H1 (cell line): ENCODE measurements around the gene DYNC1LI1. TPM values are rescaled to one million over a fixed set of nuclear protein-coding genes. Genes with fewer than 3 reads are reported as not detected.

ENCODE experiments used
- CTCF ChIA-PET: fragments of 300-600 bp; sonication (Branson Sonifier 250); formaldehyde crosslinking; loops from one replicate; lab custom pipeline; 2021; ENCODE audit not compliant: partially characterized antibody; lab: Charles Lee
- POLR2A ChIA-PET: fragments of 300-600 bp; sonication (Branson Sonifier 250); formaldehyde crosslinking; loops from one replicate; lab custom pipeline; 2021; ENCODE audit warnings: inconsistent platforms; ENCODE audit not compliant: partially characterized antibody; lab: Charles Lee
- DNase-seq, 2 experiments: peaks; one replicate each; pipeline versions ENCODE4 v3.0.0 to v3.0.0-alpha.2; 2010 to 2022; ENCODE audit warnings: low spot score in 2 of 2, low read depth in 1 of 2, mixed read lengths in 1 of 2
- FAIRE-seq: peaks from 2 replicates; lab custom pipeline; 2011; peaks lifted over from hg19 to GRCh38; lab: Jason Lieb, UNC
- H2AFZ ChIP-seq: 2 replicates; pipeline ENCODE4 v1.8.1; 2012; ENCODE audit warnings: low read length, inconsistent platforms
- H2AK5ac ChIP-seq: 2 replicates; pipeline ENCODE4 v1.6.1; 2013; ENCODE audit warnings: low read depth, low read length
- H2BK120ac ChIP-seq: replicated peaks from 2 replicates; pipeline ENCODE3; 2013; ENCODE audit warnings: low read depth, low read length, inconsistent platforms
- H2BK12ac ChIP-seq: 2 replicates; pipeline ENCODE4 v1.6.1; 2013; ENCODE audit warnings: low read depth, low read length
- H2BK15ac ChIP-seq: 2 replicates; pipeline ENCODE4 v1.6.1; 2013; ENCODE audit warnings: low read length
- H2BK20ac ChIP-seq: 2 replicates; pipeline ENCODE4 v1.6.1; 2013; ENCODE audit warnings: low read length
- H2BK5ac ChIP-seq: 2 replicates; pipeline ENCODE4 v1.6.1; 2013; ENCODE audit warnings: low read depth, low read length
- H3K14ac ChIP-seq: 2 replicates; pipeline ENCODE4 v1.6.1; 2013; ENCODE audit warnings: inconsistent platforms; ENCODE audit not compliant: insufficient read length
- H3K18ac ChIP-seq: 2 replicates; pipeline ENCODE4 v1.6.1; 2013; ENCODE audit warnings: low read length; ENCODE audit errors: extremely low read depth
- H3K23ac ChIP-seq: 2 replicates; pipeline ENCODE4 v1.6.1; 2013; ENCODE audit warnings: inconsistent platforms; ENCODE audit not compliant: insufficient read length
- H3K23me2 ChIP-seq: 2 replicates; pipeline ENCODE4 v1.6.1; 2013; ENCODE audit warnings: low read depth, low read length
- H3K27ac ChIP-seq: 2 replicates; pipeline ENCODE4 v1.6.1; 2011; ENCODE audit warnings: low read depth, low read length, inconsistent platforms
- H3K27me3 ChIP-seq, 4 experiments: replicated peaks in 1 of 4; 1 replicate in 1 of 4; 2 replicates in 3 of 4; pipeline versions ENCODE4 v1.6.1 to v1.8.1; 2011 to 2013; ENCODE audit warnings: low read length in 3 of 4, mild to moderate bottlenecking in 3 of 4, inconsistent platforms in 2 of 4, mixed read lengths in 2 of 4, moderate library complexity in 1 of 4; ENCODE audit not compliant: control insufficient read depth in 3 of 4, insufficient read depth in 3 of 4; ENCODE audit errors: extremely low read depth in 1 of 4
- H3K36me3 ChIP-seq, 4 experiments: 2 replicates each; pipeline versions ENCODE4 v1.6.1 to v1.8.1; 2011 to 2013; ENCODE audit warnings: mild to moderate bottlenecking in 4 of 4, low read length in 3 of 4, moderate library complexity in 2 of 4, control low read depth in 1 of 4, inconsistent platforms in 1 of 4; ENCODE audit not compliant: insufficient read depth in 4 of 4, control insufficient read depth in 2 of 4
- H3K4ac ChIP-seq: replicated peaks from 2 replicates; pipeline ENCODE3; 2013; ENCODE audit warnings: low read length, low read depth, mixed read lengths, inconsistent platforms; ENCODE audit not compliant: insufficient read length
- H3K4me1 ChIP-seq, 4 experiments: replicated peaks in 1 of 4; 1 replicate in 1 of 4; 2 replicates in 3 of 4; pipeline versions ENCODE4 v1.6.1 to v1.8.1; 2011 to 2013; ENCODE audit warnings: low read length in 3 of 4, inconsistent platforms in 2 of 4, mixed read lengths in 1 of 4; ENCODE audit not compliant: insufficient read depth in 4 of 4, control insufficient read depth in 3 of 4
- H3K4me2 ChIP-seq, 2 experiments: 2 replicates each; pipeline versions ENCODE4 v1.6.1 to v1.8.1; 2011 to 2013; ENCODE audit warnings: low read depth in 2 of 2, low read length in 2 of 2, control low read depth in 1 of 2, inconsistent platforms in 1 of 2, mild to moderate bottlenecking in 1 of 2; ENCODE audit not compliant: insufficient read depth in 1 of 2
- H3K4me3 ChIP-seq, 4 experiments: fragments of 200-600, 300-600 bp in 1 of 4; sonication (generic), shearing (Covaris generic), sonication (Bioruptor Twin) in 1 of 4; 2 replicates each; pipeline versions ENCODE4 v1.5.1 to v1.8.1; 2011 to 2016; ENCODE audit warnings: low read length in 4 of 4, low read depth in 3 of 4, control low read depth in 2 of 4, inconsistent platforms in 2 of 4, mild to moderate bottlenecking in 2 of 4, mixed read lengths in 1 of 4, moderate library complexity in 1 of 4; ENCODE audit not compliant: insufficient read depth in 2 of 4; ENCODE audit errors: extremely low read depth in 1 of 4
- H3K56ac ChIP-seq: replicated peaks from 2 replicates; pipeline ENCODE3; 2013; ENCODE audit warnings: low read depth, mild to moderate bottlenecking, mixed read lengths, low read length, inconsistent platforms; ENCODE audit not compliant: insufficient read length
- H3K79me1 ChIP-seq: 2 replicates; pipeline ENCODE4 v1.6.1; 2013; ENCODE audit warnings: low read depth, low read length, control low read depth
- H3K79me2 ChIP-seq, 2 experiments: 2 replicates each; pipeline versions ENCODE4 v1.6.1 to v1.8.1; 2012 to 2013; ENCODE audit warnings: low read length in 2 of 2, mild to moderate bottlenecking in 2 of 2, inconsistent platforms in 1 of 2; ENCODE audit not compliant: insufficient read depth in 2 of 2, control insufficient read depth in 1 of 2
- H3K9ac ChIP-seq, 4 experiments: replicated peaks in 1 of 4; 1 replicate in 1 of 4; 2 replicates in 3 of 4; pipeline versions ENCODE4 v1.6.1 to v1.8.1; 2011 to 2013; ENCODE audit warnings: low read depth in 3 of 4, low read length in 3 of 4, control low read depth in 2 of 4, mild to moderate bottlenecking in 2 of 4, moderate library complexity in 2 of 4, inconsistent platforms in 1 of 4; ENCODE audit errors: extremely low read depth in 1 of 4
- H3K9me3 ChIP-seq, 2 experiments: 2 replicates each; pipeline versions ENCODE4 v1.6.1 to v1.8.1; 2012 to 2013; ENCODE audit warnings: mild to moderate bottlenecking in 2 of 2, moderate library complexity in 2 of 2, control low read depth in 1 of 2, inconsistent platforms in 1 of 2, low read depth in 1 of 2, low read length in 1 of 2, mixed read lengths in 1 of 2; ENCODE audit not compliant: insufficient read depth in 2 of 2
- H4K20me1 ChIP-seq, 2 experiments: replicated peaks in 1 of 2; 2 replicates each; pipeline versions ENCODE3 to v1.8.1; 2011 to 2013; ENCODE audit warnings: inconsistent platforms in 2 of 2, low read length in 2 of 2, mild to moderate bottlenecking in 1 of 2; ENCODE audit not compliant: insufficient read depth in 2 of 2, control insufficient read depth in 1 of 2
- H4K5ac ChIP-seq: 2 replicates; pipeline ENCODE4 v1.6.1; 2013; ENCODE audit warnings: low read length, low read depth, mixed read lengths, inconsistent platforms; ENCODE audit not compliant: insufficient read length
- H4K8ac ChIP-seq: 2 replicates; pipeline ENCODE4 v1.8.0; 2013; ENCODE audit warnings: mild to moderate bottlenecking, moderate library complexity, low read length, inconsistent platforms; ENCODE audit not compliant: insufficient read depth; ENCODE audit errors: extremely low read depth
- H4K91ac ChIP-seq: replicated peaks from 2 replicates; pipeline ENCODE3; 2013; ENCODE audit warnings: low read length, mixed read lengths, inconsistent platforms; ENCODE audit not compliant: insufficient read length
- BRCA1 ChIP-seq: IDR thresholded peaks from 2 replicates; pipeline ENCODE4 v1.6.1; 2012; ENCODE audit warnings: low read depth, low read length, improper control_type of control experiment
- CBX5 ChIP-seq: fragments of 300-800, 300-1000 bp; sonication (generic); IDR thresholded peaks from 2 replicates; pipeline ENCODE4 v1.7.1; 2016; ENCODE audit warnings: antibody characterized with exemption, low read length, low read depth
- EGR1 ChIP-seq: IDR thresholded peaks from 2 replicates; pipeline ENCODE4 v1.6.1; 2011; ENCODE audit warnings: low read depth, low read length, borderline replicate concordance
- RNF2 ChIP-seq: fragments of 200-900, 300-1000 bp; sonication (generic); IDR thresholded peaks from 2 replicates; pipeline ENCODE4 v1.7.1; 2016; ENCODE audit warnings: borderline replicate concordance, low read depth, mild to moderate bottlenecking, antibody characterized with exemption, low read length; ENCODE audit not compliant: poor library complexity, severe bottlenecking; ENCODE audit errors: missing control alignments
- SAP30 ChIP-seq: fragments of 300-600 bp; sonication (generic); IDR thresholded peaks from 2 replicates; pipeline ENCODE4 v1.7.1; 2012; ENCODE audit warnings: low read length, moderate library complexity, mild to moderate bottlenecking, inconsistent platforms; ENCODE audit not compliant: insufficient read depth, insufficient replicate concordance
- SP4 ChIP-seq: IDR thresholded peaks from 2 replicates; pipeline ENCODE4 v1.6.1; 2012; ENCODE audit warnings: low read length, inconsistent platforms
- TEAD4 ChIP-seq: IDR thresholded peaks from 2 replicates; pipeline ENCODE4 v1.6.1; 2012; ENCODE audit warnings: low read depth, low read length, inconsistent platforms, mixed read lengths
- WGBS, 2 experiments: shearing (Covaris generic) in 1 of 2; methylation state at CpG; one replicate each; pipeline versions ENCODE4 v1.1.6 to v1.1.7; 2013 to 2015; ENCODE audit warnings: low lambda C conversion rate in 2 of 2, mixed read lengths in 2 of 2, inconsistent platforms in 1 of 2, low coverage in 1 of 2, missing lambda C conversion rate in 1 of 2; ENCODE audit not compliant: insufficient replicate concordance in 2 of 2, insufficient coverage in 1 of 2, insufficient read length in 1 of 2; ENCODE audit errors: extremely low coverage in 1 of 2, missing lambda C conversion rate in 1 of 2; 5-methylcytosine and 5-hydroxymethylcytosine counted together
- polyA plus RNA-seq, 7 experiments: library from polyadenylated mRNA; depleted of rRNA in 3 of 7; stranded (reverse) in 5 of 7; unstranded in 2 of 7; fragments of >200 nt in 5 of 7; fragments of 200-250 nt in 2 of 7; gene quantifications; 1 replicate in 5 of 7; 2 replicates in 1 of 7; 4 replicates in 1 of 7; pipeline versions ENCODE4 v1.2.1 to v1.2.3, GENCODE V29; 2011 to 2013; ENCODE audit warnings: missing spikeins in 2 of 7, mixed read lengths in 2 of 7
- total RNA-seq: library from RNA; stranded (reverse); fragmentation: NEBNext Ultra II Directional; extraction: Animal tissue kit (Norgen Biotek cat#: 25700); gene quantifications from 2 replicates; pipeline ENCODE4 v1.2.1, GENCODE V29; 2021
- TF ChIP-seq, protein P1 (sequence below): IDR thresholded peaks from 2 replicates; pipeline ENCODE4 v1.6.1; 2011; ENCODE audit warnings: low read depth, mild to moderate bottlenecking, low read length; ENCODE audit not compliant: insufficient read depth

The DYNC1LI1 gene
- total and polyA plus RNA-seq, 2 of the 8 experiments (the other 6 are each of a cell fraction or from before 2014, with no cell fraction given): 13.6 to 45.1 TPM

- TF ChIP-seq SP4 (no peak), BRCA1 (no peak), RNF2 (no peak), EGR1 (no peak), CBX5 (no peak), SAP30 (no peak), TEAD4 (no peak)
- TF ChIP-seq, protein P1, sequence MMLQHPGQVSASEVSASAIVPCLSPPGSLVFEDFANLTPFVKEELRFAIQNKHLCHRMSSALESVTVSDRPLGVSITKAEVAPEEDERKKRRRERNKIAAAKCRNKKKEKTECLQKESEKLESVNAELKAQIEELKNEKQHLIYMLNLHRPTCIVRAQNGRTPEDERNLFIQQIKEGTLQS: no peak
- no peak overlapping the region for H3K4me2 ChIP-seq
- H2AFZ ChIP-seq: no peak overlapping the region
- H3K18ac ChIP-seq: no peak overlapping the region
- H4K91ac ChIP-seq: no peak overlapping the region
- H2BK5ac ChIP-seq: no peak overlapping the region
- 93% methylated on average over 7 of the region's 7 CpGs; no CpG with 5 or more reads in 1 of the 2 experiments for WGBS, 2 experiments
- H4K5ac ChIP-seq: no peak overlapping the region
- H4K20me1 ChIP-seq: no peaks in the 10 kb centered on the region
- no peak overlapping the region for H4K8ac ChIP-seq
- H3K4me1 ChIP-seq: no peaks in the 10 kb centered on the region
- H2BK12ac ChIP-seq: no peak overlapping the region
- H3K4me3 ChIP-seq: no peak overlapping the region
- no peaks in the 10 kb centered on the region for H3K27me3 ChIP-seq
- no peak overlapping the region for H3K56ac ChIP-seq
- no peak overlapping the region for H3K9ac ChIP-seq
- no peak overlapping the region for H2AK5ac ChIP-seq
- ChIA-PET POLR2A (interaction anchor here (1.6 kb wide), 1 partner anchor 10 kb away, joined by 4 read pairs; no protein-coding TSS in a partner anchor), CTCF (interaction anchor here (1.7 kb wide), 1 partner anchor 11 kb away, joined by 5 read pairs; no protein-coding TSS in a partner anchor)
- H3K14ac ChIP-seq: no peak overlapping the region
- H3K36me3 ChIP-seq: peaks cover 3 to 29% (median 14%) of the 10 kb centered on the region in 4 experiments; a peak in 7 of 8 replicates
- H3K79me2 ChIP-seq: no peaks in the 10 kb centered on the region
- no peak overlapping the region for H3K4ac ChIP-seq
- no peak for DNase-seq
- H3K23ac ChIP-seq: no peak overlapping the region
- H2BK120ac ChIP-seq: no peak overlapping the region
- no peaks in the 10 kb centered on the region for H3K79me1 ChIP-seq
- FAIRE-seq: no peak
- H3K23me2 ChIP-seq: no peaks in the 10 kb centered on the region
- H3K9me3 ChIP-seq: no peaks in the 10 kb centered on the region
- no peak overlapping the region for H3K27ac ChIP-seq
- H2BK15ac ChIP-seq: no peak overlapping the region
- no peak overlapping the region for H2BK20ac ChIP-seq
Measured at GRCh38 chr3:32522682-32523081, 48.0 kb downstream of the DYNC1LI1 start.
